ENCODE data around the gene UTF1.

The UTF1 gene, protein sequence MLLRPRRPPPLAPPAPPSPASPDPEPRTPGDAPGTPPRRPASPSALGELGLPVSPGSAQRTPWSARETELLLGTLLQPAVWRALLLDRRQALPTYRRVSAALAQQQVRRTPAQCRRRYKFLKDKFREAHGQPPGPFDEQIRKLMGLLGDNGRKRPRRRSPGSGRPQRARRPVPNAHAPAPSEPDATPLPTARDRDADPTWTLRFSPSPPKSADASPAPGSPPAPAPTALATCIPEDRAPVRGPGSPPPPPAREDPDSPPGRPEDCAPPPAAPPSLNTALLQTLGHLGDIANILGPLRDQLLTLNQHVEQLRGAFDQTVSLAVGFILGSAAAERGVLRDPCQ

GRCh38 chr10:133230044-133230361 lies at the start of gene UTF1:
Gene UTF1, plus strand, starts transcription at chr10:133230217. Its CDS starts 72 bp downstream, at chr10:133230289.
- DNase-seq (ENCODE audit: low read depth, low spot score) = no peak

GRCh38 chr10:133180965-133181639 lies 48.9 kb upstream of the UTF1 start:
- no peak for DNase-seq (ENCODE audit: low read depth, low spot score)

DNA sequence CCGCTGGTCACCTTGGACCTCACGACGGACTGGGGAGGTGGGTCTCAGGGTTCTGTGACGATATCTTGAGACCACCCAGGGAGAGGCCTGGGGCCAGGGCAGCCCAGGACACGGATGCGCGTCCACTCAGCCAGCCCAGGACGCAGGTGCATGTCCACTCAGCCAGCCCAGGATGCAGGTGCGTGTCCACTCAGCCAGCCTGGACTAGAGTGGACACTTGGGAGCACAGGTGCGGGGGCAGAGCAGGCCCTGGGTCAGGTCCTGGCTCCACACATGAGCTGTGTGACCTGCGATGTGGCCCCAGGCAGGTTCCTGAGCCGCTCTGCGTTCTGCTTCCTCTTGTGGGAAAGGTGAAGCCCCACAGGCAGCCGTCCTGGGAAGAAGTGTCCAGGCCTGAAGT lies 47.8 kb upstream of the UTF1 start:
- DNase-seq (ENCODE audit: low read depth, low spot score) = no peak

DNA sequence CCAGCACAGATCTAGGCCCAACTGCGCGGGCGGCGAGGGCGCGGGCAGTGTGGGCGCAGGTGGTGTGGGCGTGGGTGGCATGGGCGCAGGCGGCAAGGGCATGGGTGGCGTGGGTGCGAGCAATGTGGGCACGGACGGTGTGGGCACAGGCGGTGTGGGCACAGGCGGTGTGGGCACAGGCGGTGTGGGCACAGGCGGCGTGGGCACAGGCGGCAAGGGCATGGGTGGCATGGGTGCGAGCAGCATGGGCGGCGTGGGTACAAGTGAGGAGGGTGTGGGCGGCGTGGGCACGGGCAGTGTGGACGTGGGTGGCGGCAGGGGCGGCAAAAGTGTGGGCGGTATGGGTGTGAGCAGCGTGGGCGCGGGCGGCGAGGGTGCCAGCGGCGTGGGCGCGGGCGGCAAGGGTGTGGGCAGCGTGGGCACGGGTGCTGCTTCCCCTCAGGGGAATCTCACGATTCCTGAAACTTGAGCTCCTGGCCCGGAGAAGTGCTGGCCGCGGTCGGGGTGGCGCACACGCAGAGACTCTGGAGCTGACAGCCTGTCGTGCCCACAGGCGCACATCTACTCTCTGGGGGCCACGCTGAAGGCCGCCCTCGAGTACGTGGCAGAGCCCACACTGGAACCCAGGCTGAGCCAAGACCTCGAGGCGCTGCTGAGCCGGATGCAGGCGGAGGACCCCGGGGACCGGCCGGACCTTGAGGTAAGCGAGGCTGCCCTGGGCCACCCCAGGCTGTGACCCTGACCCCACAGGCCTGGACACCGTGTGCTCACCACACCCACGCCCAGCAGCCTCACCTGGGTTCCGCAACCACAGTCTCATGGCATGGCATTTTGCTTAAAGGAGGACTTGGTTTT lies 47.0 kb upstream of the UTF1 start:
- DNase-seq (ENCODE audit: low read depth, low spot score) = no peak

- no peak for DNase-seq (ENCODE audit: low read depth, low spot score)
These were observed 46.2 kb upstream of the UTF1 start for GRCh38 chr10:133183646-133184378.

DNA sequence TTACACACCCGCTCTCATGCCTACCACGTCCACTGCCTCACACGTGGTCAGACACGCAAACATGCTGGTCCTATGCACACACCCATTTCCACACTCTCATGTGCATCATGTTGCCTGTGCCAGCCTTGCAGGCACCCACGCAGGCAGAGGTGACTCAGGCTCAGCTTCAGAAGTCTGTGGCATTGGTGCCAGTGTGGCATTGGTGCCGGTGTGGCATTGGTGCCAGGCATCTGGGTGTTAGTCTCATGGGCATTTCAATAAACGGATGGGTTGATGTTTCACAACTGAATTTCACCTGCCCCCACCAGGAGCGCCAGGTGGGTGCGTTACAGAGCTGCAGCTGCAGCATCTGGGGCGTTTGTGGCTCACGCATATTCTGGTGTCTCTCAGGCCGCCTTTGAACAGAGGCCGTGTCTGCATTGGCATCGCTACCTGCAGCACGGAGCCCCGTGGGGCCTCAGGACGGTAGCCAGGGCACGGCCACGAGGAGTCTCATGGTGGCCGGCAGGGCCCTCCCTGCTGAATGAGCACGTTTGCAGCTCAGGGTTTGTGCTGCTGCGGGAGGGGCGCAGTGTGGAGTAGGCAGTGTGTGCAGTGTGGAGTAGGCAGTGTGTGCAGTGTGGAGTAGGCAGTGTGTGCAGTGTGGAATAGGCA lies 45.3 kb upstream of the UTF1 start:
- no peak for DNase-seq (ENCODE audit: low read depth, low spot score)

GRCh38 chr10:133185421-133185820 lies 44.6 kb upstream of the UTF1 start:
- no peak for DNase-seq (ENCODE audit: low read depth, low spot score)

GRCh38 chr10:133185916-133186315 lies 44.1 kb upstream of the UTF1 start:
- no peak for DNase-seq (ENCODE audit: low read depth, low spot score)

DNA sequence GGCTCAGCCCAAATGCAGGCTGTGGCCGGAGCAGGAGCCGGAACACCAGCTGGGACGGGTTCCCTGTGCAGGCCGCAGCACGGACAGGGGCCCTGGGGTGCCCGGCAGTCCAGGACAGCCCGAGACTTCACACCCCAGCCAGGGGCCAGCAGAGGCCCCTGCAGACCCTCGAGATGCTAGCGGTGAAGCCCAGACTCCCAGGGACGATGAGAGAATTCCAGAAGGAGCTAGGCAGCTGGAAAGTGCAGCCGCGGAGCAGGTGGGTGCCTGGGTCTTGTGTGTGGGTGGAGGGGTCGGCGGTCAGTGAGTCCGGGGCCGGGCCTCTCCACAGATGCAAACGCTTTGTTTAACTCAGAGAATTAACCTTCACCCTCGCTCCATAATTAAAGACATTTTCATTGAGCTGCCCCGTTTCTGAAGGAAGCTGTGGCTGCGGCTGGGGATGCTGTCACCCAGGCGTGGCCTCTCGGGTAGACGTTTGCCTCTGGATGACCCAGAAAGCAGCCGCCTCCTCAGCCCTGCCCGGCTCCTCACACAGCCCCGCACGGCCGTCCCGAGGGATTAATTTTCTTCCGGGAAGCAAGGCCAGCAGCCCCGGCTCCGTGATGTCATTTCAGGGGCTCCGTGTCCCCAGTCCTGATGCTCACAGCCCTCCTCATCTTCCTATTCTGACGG lies 43.5 kb upstream of the UTF1 start:
- DNase-seq (ENCODE audit: low read depth, low spot score) = no peak

DNA sequence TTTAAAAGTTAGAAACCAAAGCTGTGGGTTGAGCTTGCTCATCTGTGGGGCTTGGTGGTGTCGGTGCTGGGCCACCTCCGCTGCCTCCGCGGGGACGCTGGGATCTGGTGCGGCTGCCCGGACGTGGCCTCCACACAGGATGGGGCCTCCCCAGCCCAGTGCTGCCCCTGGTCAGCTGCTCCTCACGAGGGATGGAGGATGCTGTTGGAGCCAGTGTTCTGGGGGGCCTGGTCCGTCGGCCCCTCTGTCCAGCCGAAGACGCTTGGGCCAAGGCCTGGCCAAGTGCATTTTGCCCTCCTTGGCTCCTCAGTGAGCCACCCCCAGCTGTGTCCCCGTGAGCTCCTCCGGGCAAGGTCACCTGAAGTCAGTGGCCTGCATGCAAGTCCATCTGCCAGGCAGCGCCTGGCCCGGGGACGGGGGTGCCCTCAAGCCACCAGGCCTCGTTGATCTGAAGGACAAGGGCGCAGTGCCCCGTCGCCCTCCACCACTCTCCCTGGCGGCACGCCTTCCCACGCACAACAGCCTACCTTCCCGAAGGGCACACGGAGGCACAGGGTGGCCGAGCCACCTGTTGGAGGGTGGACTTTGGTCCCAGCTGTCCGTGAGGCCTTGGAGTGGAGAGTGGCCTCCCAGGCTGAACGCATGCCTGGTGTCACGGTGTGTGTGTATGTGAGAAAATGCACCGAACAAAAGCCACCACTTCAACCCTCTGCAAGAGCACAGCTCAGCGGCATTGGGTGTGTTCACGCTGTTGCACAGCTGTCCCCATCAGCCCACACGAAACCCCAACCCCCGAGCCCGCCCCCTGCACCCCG lies 42.7 kb upstream of the UTF1 start:
- no peak for DNase-seq (ENCODE audit: low read depth, low spot score)

- no peak for DNase-seq (ENCODE audit: low read depth, low spot score)
These were observed 41.9 kb upstream of the UTF1 start for GRCh38 chr10:133187906-133188681.

DNA sequence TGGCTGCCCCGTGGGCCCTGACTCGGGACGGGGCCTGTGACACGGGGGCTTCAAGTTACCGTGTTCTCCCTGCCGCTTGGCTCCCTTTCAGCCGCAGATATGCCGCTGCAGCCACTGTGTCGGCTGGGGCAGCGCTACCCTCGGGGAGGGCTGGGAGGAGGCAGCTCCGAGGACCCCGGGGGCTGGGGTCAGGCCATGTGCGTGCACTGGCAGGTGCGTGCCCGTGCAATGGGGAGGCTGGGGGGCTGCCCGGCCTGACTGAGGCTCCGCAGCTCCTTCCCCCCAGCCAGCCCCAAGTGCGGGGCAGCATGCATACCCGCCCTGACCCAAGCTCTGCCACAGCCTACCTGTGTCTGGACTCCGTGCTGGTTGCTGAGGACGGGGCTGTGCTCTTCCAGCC lies 40.8 kb upstream of the UTF1 start:
- DNase-seq (ENCODE audit: low read depth, low spot score) = no peak

DNA sequence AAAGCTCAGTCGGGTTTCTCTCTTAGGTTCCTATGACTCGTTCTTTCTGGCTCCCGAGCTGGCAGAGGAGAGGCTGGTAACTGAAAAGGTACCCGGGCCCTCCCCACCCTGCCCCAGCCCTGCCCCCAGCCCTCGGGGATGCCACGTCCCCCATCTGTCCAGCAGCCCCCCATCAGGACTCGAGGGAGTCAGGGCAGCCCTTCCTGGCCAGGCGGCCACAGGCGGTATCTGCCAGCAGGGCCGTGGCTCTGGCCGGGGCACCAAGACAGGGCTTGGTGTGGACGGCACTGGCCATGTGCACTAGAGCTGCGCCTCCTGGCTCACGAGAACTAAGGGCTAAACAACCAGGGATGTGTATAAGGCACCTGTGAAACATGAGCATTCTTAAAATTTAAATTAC lies 40.3 kb upstream of the UTF1 start:
- DNase-seq (ENCODE audit: low read depth, low spot score) = no peak

- no peak for DNase-seq (ENCODE audit: low read depth, low spot score)
These were observed 39.8 kb upstream of the UTF1 start for GRCh38 chr10:133190225-133190624.

DNA sequence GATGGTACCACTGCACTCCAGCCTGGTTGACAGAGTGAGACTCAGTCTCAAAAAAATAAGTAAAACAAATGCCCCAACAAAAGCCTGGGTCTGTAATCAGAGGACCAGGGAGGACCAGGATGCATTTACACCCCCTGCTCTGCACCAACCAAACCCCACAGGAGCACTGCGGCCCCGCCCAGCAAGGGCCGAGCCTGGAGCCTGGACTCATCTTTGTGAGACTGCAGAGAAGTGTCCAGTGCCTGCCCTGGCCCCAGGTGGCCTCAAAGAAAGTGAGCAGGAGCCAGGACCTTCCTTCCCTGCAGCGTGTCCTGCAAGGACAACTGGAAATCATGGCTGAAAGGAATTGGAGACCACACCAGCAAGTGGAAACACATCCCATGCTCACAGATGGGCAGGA lies 38.4 kb upstream of the UTF1 start:
- DNase-seq (ENCODE audit: low read depth, low spot score) = no peak

DNA sequence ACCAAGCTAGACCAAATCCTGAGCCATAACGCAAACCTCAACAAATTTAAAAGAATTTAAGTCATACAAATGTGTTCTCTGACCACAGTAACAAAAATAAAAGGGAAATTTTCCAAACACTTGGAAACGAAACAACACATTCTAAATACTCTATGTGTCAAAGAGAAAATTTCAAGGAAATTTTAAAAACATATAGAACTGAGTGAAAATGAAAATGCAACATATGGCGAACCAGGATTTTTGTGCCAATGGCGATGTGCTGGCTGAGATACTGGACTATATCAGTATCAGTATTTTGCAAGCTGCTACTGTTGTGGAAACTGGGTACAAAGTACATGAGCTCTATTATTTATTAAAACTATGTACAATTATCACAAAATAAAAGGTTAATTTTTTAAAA lies 35.9 kb upstream of the UTF1 start:
- DNase-seq (ENCODE audit: low read depth, low spot score) = no peak

DNA sequence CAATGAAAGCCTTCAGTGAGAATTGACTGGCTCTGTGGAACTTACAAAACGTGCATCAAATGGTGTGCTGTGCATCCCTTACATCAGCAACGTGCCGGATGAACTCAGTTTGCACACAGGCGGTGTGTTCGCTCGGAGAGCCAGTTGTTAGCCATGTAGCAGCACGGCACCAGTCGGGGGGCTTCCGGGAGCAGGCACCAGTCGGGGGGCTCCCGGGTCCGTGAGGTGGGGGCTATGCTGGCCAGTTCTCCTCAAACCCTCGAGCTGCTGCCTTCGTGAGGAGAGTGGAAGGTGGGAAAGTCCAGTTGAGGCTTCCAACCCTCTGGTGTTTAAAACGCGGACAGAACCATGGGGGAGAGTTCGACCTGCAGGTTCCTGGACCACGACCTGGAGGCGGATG lies 34.9 kb upstream of the UTF1 start:
- DNase-seq (ENCODE audit: low read depth, low spot score) = no peak

DNA sequence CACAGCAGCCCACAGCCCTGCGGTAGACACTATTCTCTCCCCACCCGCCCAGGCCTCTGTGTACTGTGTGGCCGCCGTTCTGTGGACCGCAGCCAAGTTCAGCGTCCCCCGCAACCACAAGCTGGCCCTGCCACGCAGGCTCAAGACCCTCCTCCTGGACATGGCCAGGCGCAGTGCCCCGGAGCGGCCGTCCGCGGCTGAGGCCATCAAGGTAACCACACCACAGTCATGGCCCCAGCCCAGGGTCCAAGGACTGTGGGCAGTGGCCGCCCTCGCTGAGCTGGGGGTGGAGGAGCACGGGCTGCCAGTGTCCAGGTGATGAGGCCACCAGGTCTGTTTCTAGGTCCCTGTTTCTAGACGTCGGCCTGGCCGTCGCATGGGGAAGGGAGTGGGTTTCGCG lies 34.4 kb upstream of the UTF1 start:
- DNase-seq (ENCODE audit: low read depth, low spot score) = no peak

GRCh38 chr10:133196221-133196915 lies 33.6 kb upstream of the UTF1 start:
- DNase-seq (ENCODE audit: low read depth, low spot score) = no peak
